GM18868 (cell line): ENCODE results near the gene CUL9.

Experiments
- ATAC-seq: cut with Tn5 transposase; IDR thresholded peaks from one replicate; pipeline ENCODE4 v1.9.1; 2021; ENCODE audit warnings: mild to moderate bottlenecking, moderate library complexity; ENCODE audit not compliant: unreplicated experiment

Gene CUL9

GRCh38 chr6:43269273-43270007 lies 87.4 kb downstream of the CUL9 start:
- no peak for ATAC-seq

DNA sequence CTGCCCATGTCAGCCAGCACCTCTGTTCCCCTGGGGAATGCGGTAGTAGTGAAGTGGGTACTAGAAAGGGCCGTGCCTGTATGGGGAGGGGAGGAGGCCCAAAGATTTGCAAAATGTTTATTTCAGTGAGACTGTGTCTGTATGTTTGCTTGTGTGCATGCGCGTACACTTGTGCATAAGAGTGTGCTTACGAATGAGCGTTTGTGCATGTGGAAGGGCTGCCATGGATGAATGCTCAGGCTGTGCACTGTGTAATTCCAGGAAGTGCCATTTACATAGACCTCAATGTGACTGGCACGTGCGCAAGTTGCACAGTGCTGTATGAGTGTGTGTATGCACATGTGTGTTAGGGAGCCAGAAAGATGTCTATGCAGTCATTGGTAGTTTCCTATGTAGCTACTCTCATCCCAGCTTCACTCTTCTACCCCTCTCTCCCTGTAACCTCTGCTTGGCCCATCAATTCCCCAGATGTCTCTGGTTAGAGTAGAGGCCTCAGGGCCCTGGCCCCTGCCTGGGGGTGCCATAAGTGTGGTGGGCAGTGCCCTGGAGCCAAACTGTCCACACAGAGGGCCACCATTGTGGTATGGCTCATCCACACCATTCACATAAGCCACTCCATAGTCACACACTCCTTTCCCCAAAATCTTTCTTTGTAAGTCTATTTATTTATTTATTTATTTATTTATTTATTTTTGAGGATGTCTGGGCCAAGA lies 89.3 kb downstream of the CUL9 start:
- no peak for ATAC-seq

DNA sequence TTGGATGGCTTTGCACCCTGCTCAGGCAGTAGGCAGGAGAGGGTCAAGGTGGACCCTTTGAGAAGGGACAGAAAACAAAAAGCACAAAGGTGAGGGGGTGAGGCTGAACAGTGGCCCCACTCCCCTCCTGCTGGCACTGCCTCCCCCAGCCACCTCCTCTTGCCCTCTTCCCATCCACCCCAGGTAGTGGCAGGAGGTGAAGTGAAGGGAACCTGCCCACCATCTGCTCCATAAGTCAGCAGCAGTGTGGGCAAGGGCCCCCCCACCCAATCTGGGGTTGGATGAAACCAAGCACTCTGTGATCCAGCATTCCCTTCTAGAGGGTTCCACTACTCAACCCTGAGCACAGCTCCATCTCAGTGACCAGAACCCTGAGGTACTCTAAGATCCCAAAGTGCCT lies 89.9 kb downstream of the CUL9 start:
- no peak for ATAC-seq

DNA sequence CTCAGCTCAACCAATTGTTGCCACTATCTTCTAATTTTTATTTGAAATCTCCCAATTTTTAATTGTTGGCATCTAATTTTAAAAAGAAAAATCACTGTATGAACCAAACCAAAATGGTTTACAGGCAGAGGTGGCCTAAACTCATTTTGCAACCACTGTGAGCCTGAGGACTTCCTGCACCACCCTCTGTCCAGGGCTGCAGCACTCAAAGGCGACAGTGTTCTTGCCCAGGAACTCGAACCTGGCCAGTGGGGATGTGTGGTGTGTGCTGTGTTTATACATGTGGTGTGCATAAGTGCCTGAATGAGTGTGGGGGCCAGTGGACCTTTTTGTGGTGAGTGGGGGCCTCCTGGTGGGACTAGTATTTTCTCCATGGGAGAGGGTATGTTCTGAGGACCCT lies 91.7 kb downstream of the CUL9 start:
- ATAC-seq: no peak
